ELF-1 (cell line): ENCODE results near the gene PAPPA2.

Experiments
- DNase-seq: peaks from one replicate; pipeline ENCODE4 v3.0.0-alpha.2; 2016; ENCODE audit warnings: low read depth, low spot score

The PAPPA2 gene

DNA sequence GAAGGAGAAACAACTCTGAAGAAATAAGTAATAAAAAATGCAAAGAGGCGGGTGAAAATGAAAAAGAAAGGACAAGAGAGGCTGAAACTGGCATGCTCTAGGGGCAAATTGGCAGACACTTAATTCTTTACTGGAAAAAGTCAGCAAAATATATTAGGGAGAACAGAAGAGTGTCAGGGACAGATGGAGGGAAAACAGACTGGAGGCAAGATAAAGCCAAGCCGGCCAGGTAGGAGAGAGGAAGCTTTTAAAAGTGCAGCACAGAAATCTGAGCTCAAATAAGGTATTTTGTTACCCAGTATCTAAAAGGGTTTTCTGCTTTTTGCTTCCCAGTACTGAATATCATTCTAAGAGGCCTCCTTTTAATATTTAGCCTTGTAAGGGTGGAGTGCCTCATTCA lies 339.3 kb downstream of the PAPPA2 start:
- no peak for DNase-seq

- no peak for DNase-seq
Measured at GRCh38 chr1:176803042-176803441, 340.1 kb downstream of the PAPPA2 start.

GRCh38 chr1:176803596-176803995 lies 340.6 kb downstream of the PAPPA2 start:
- no peak for DNase-seq

DNA sequence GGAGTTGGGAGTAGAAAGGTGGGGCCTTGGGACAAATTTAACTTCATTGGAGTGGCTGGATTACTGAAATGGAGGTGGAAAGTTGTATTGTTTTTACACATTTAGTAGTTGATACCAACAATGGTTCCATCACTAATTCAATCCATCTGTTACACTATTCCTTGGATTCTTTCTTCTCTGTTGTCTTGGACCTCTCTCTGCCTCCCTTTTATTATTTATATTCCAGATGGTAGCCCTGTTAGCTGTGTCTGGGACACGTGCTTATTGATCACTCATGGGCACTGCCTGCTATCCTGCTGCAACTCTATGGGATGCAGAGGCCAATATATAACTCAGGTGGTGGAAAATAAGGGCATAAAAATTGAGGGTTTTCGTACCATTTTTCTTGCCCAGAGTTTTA lies 346.3 kb downstream of the PAPPA2 start:
- DNase-seq, result no peak

DNA sequence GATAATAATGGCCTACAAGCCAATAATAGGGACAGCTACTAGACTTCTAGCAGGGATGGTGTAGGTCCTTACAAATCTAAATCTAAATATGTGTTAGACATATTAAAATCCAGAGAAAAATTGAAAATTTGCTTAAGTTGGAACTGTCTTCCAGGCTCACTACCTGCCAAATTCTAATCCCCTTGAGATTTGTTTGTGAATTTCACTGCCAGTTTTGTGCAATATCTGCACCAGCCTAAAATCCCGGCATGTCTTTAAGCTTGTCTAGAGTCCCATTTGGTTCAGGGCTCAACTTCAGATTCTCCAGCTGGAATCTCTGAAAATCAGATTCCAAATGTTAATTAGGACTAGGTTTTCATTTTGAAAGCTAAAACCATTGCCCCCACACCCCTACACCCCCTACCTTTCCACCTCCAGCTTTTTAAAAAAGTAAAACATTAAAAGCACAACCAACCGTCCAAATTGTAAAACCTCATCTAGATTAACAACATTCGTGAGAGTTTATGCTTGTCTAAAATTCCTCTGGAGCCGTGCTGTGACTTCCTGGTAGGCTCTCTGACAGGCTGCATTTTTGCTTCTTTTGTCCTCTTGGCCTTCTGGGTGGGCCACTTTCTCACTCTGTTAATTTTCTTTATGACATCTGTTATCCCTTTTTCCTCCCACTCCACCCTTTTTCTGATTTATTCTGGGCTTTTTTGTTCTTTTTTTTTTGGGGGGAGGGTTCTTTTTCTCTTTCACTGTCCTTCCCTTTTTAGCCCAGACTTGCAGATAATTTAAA lies 348.7 kb downstream of the PAPPA2 start:
- DNase-seq, result no peak

- no peak for DNase-seq
Measured at GRCh38 chr1:176815621-176816020, 352.6 kb downstream of the PAPPA2 start.

DNA sequence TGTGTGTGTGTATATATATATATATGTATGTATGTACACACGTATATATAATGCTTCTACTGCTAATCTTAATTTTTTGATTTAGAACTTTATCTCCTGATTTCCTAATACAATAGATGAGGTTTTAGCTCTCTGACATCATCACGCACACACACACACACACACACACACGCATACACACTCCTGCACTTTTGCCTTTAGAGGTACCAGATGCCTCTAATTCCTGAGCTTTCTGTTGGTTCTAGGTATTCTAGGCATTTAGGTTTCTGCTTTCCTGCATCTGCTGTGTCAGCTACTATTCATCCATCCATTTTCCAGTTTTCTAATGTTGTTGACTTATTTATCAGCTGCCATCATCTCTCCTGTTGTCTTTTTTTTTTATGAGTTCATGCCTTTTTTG lies 353.3 kb downstream of the PAPPA2 start:
- DNase-seq, result no peak

DNA sequence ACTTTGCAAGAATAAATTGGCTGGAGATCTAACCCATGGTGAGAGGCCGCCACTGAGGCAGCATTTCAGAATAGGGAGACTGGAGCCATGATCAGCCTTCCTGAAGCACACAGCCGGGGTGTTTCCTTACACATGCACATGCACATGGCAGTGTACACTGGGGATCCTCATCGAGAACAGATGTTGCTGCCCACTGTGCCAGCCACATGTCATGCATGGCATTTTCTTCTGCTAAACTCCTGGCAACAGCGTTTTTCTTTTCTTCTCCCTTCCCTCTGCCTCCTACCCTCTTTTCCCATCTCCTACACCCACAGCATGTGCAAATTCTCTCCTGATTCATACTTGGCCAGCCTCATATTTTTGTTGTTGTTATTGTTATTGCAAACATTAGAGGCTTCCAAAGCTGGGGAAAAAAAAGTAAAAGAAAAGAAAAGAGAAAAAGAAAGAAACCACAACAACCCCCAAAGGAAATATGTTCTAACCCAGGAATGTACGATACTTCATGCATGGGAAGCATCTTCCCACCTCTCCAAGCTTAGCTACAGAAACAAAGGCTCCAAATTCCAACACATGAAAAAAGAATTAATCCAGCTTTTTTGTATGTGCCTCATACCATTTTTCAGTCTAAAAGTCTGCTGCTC lies 357.5 kb downstream of the PAPPA2 start:
- DNase-seq, result no peak

- no peak for DNase-seq
Measured at GRCh38 chr1:176826265-176826664, 363.3 kb downstream of the PAPPA2 start.

DNA sequence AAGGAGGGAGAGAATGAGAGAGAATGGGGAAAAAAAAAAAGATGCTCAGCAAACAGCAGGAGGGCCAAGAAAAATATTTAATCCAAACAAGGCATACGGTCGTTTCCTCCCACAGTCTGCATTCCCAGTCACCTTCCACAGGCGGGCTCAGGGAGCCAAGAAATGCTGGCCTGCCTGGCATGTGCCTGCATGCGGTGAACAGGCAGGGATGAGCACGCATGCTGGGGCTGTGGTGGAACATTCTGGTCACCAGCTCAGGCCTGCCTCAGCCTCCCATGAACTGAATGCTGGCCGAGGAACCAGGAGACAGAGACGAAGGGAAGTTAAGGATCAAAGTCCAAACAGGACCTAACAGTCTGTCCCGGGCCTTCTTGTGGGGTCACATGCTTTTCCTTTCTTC lies 366.3 kb downstream of the PAPPA2 start:
- DNase-seq, result no peak

DNA sequence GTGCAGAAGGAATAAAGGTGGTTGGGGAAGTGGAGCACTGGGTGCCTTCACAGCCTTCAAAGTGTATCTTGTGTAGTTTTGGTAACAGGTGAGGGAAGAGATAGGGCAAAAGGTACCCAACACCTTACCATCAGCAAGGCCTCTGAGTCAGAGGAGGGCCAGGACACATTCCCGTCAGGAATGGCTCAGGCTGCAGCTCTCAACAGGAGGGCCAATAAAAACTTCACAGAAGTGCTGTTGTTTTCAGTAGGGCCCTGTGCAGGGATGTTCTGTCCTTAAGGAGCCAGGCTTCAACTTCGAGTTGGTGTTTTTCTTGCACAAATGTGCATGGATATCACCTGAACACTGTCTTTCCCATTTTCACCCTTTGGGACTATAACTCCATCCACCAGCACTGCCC lies 368.2 kb downstream of the PAPPA2 start:
- no peak for DNase-seq

DNA sequence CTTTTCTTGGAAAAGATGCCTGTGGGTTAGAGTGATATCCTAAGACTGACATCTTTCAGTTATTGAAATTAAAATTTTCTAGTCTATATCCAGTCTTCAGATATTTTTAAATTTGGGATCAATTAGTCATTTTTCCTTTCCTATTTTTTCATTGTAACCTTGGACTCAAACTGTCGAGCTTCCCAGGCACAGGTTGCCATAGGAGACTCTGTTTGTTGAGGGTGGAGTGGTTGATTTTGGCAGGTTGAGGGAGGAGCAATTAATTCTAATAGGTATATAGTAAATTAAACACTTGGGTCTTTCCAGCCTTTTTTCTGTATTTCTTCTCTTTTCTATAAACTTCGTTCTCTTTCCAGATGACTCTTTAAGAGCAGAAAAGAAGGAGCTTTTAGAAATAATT lies 374.7 kb downstream of the PAPPA2 start:
- DNase-seq, result no peak

DNA sequence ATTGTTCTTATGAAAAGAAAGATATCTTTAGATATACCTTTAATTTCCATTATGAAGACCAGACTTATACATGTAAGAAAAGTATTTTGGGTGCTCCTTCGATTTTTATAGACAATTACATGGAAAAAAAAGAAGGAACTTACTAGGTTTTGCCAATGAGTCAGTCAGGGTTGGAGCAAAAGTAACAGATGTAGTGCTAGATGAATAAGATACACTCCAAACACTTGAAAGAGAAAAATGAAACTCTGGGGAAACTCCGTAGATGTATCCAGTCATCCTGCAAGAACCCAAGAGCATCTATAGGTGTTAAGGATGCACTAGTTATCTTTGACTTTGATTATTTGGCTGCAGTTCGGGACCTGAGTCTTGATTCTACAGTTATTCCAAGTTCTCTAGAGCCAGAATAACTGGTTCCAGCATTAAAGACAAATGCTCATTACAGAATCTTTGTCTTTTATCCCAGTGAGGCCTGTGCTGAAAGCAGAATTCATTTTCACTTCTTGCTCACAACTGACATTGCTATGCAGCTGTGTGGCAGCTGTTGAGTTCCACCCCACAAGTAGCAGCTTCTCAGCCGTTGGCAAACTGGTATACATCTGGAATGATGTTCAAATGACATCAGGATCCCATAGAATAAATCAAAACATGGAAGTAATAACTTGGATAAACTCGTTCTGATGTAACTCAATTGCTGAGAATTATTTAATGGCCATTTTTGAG lies 375.5 kb downstream of the PAPPA2 start:
- no peak for DNase-seq

DNA sequence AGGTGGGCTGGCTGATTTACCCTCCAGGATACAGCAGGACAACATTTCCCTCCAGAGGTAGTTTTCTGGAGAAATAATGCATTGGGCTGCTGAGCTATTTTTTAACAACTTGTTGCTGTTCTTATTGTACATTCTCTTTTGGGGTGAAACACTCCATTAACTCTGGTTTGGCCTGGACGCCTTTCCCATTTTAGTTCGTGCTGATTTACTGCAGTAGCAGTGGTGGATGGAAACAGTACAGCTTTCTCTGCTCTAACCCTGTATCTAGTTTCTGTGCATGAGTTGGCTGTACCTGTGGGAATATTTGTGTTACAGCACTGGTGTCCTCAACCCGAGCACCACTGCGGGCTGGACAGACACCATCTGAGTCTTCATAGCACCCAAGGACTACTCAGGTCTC lies 376.2 kb downstream of the PAPPA2 start:
- DNase-seq, result no peak

DNA sequence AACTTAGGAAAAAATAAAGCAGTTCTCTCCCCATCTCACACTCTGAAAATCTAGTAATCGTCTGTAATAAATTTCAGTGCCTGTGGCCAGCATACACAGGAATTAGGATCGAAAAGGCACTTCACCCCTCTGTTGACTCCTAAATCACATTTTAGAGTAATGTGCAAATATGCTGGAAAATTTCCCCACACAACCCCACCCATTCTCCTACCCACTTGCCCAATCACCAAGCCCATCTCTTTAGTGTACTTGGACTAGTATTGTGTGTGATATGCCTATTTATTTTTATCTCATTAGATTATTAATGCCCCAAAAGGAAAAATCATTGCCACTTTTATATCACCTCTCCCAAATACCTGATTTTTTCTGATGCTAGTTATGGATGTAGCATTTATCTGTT lies 378.3 kb downstream of the PAPPA2 start:
- no peak for DNase-seq

DNA sequence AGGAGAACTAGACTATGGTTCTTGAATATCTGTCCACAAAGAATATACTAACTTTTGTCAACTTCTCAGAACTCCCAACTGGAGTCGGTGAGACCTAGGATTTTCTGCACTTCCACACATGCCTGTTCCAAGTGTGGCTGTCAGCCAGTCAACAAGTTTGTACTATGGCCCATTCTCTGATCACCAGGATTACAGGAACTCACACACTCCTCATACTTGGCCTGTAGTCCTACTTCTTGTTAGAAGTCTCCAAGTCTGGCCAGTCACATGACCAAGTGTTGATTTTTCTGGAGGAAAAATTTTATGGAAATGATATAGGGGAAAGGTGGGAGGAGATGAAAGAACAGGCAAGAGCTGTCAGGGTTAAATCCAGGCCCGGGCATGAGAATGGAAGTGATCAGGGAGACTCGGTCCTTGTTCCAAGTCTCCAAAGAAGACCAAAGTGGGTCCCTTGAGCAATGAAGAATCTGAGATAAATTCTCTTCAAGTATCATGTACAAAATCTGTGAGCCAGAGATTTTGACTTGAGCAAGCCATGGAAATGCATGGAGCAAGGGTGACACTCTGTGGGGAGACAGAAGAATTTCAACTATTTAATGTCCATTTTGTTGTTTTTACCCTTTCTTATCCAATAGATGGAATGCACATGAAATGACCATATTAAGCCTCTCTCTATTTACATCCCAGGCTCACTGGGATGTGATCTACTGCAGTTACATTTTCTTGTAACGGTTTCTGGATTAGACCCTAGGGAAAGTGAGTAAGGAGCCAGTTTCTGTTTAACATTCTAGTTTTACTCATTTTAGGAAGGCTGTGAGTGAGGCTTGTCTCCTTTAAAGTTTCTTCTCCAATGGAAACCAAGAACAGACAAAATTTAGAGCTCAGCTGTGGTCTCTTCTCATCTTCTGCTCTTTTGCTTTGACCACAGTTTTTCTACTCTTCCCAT lies 380.6 kb downstream of the PAPPA2 start:
- no peak for DNase-seq

DNA sequence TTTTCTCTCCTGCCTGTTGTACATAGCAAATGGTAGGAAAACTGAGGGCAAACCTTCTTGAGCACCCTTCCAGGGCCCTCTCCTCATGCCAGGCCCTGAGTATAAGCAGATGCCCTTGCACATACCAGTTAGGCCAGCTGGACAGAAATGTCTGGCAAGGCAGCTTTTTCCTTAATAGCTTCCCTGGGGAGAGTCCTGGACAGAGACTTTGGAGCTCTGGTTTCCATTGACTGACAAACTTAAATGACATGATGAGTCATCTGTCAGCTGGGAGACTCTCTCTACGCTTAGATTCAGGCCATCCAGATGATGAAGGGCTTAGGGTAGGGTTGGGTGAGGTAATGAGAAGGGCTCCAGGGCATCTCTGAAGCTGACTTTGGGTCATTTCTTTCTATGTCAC lies 384.1 kb downstream of the PAPPA2 start:
- DNase-seq, result peak; percentile 54

DNA sequence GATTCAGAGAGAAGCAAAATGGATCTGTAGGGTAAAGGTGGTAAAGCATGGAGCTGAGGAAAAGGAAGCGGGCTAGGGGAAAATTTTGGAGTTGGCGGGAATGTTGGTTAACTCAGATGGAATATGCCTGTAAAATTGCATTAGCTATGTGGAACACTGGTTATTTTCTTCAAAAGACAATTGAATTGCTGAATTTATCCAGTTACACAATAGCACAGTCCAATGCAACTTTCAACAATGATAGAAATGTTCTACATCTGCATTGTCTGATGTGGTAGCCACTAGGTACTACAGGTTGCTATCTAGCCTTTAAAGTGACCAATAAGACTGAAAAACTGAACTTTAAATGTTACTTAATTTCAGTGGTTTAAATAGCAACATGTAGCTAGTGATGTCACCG lies 386.3 kb downstream of the PAPPA2 start:
- no peak for DNase-seq

- no peak for DNase-seq
Measured at GRCh38 chr1:176850871-176851270, 387.9 kb downstream of the PAPPA2 start.

GRCh38 chr1:176852124-176852523 lies 389.1 kb downstream of the PAPPA2 start:
- DNase-seq, result no peak

GRCh38 chr1:176853503-176853902 lies 390.5 kb downstream of the PAPPA2 start:
- DNase-seq, result peak; percentile 6

DNA sequence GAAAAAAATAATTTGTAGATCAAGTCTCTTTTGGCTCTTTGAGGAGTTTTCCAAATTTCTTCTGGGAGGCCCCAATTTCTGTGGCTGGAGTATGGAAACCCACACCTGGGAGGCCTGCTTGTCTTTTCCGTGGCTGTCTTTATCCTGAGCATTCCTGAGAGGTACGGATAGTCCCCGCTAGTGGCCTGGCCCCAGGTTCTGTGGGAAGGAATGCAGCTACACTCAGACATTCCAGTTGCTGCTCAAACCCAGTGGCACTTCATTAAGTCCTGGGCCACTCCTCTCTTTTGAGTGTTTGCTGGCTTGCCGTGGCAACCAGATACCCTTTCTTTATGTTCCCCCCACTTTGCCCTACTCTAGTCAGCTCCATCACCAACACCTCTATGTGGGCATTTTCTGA lies 391.1 kb downstream of the PAPPA2 start:
- DNase-seq, result peak; percentile 8
